WTC11 (cell line): ENCODE measurements around the gene PCGF3. TPM values are rescaled to one million over a fixed set of nuclear protein-coding genes. Genes with fewer than 3 reads are reported as not detected.

Source experiments
- ATAC-seq: fragments of 200-7000 bp; cut with Tn5 transposase; 2 replicates; pipeline ENCODE4 v1.10.0; 2021; ENCODE audit warnings: mild to moderate bottlenecking, moderate library complexity
- CTCF ChIA-PET: fragments of 300-600 bp; sonication (Branson Sonifier 250); formaldehyde crosslinking; loops from one replicate; lab custom pipeline; 2021; ENCODE audit warnings: antibody characterized with exemption; lab: Charles Lee
- POLR2A ChIA-PET: fragments of 350-600 bp; sonication (Branson Sonifier 250); formaldehyde crosslinking; loops from one replicate; lab custom pipeline; 2021; ENCODE audit warnings: antibody characterized with exemption; lab: Charles Lee
- DNase-seq: peaks from one replicate; pipeline ENCODE4 v3.0.0; 2021; ENCODE audit warnings: low spot score
- H3K27ac Mint-ChIP-seq: 2 replicates; pipeline ENCODE4 v1.8.0; 2021; ENCODE audit warnings: mixed read lengths
- H3K27me3 Mint-ChIP-seq: 2 replicates; pipeline ENCODE4 v1.8.0; 2021; ENCODE audit warnings: low read depth, mild to moderate bottlenecking, moderate library complexity, mixed read lengths
- H3K36me3 Mint-ChIP-seq: 2 replicates; pipeline ENCODE4 v1.8.0; 2021; ENCODE audit warnings: mixed read lengths
- H3K4me1 Mint-ChIP-seq: 2 replicates; pipeline ENCODE4 v1.8.0; 2022; ENCODE audit warnings: mixed read lengths
- H3K4me3 Mint-ChIP-seq: 2 replicates; pipeline ENCODE4 v1.8.0; 2021; ENCODE audit warnings: mild to moderate bottlenecking, moderate library complexity, mixed read lengths
- H3K9me3 Mint-ChIP-seq: 2 replicates; pipeline ENCODE4 v1.8.0; 2021; ENCODE audit warnings: mixed read lengths
- CBFB ChIP-seq: sonication (generic); formaldehyde crosslinking; IDR thresholded peaks from 2 replicates; pipeline ENCODE4 v1.8.1; 2022; ENCODE audit warnings: mild to moderate bottlenecking, low read depth, missing genetic modification reagents
- EMX1 ChIP-seq: fragments of 250-450 bp; sonication (Bioruptor Pico); IDR thresholded peaks from 2 replicates; pipeline ENCODE4 v1.8.0; 2021; ENCODE audit warnings: mild to moderate bottlenecking
- FOXK1 ChIP-seq: sonication (generic); formaldehyde crosslinking; IDR thresholded peaks from 2 replicates; pipeline ENCODE4 v1.8.0; 2022; ENCODE audit warnings: mild to moderate bottlenecking, moderate library complexity, missing genetic modification reagents
- FOXP4 ChIP-seq: sonication (generic); formaldehyde crosslinking; IDR thresholded peaks from 2 replicates; pipeline ENCODE4 v1.8.0; 2022; ENCODE audit warnings: mild to moderate bottlenecking, missing genetic modification reagents
- GRHL2 ChIP-seq: fragments of 250-450 bp; sonication (Bioruptor Pico); IDR thresholded peaks from 2 replicates; pipeline ENCODE4 v1.8.0; 2022; ENCODE audit warnings: mild to moderate bottlenecking, moderate library complexity; ENCODE audit not compliant: insufficient replicate concordance, severe bottlenecking
- HMGA2 ChIP-seq: fragments of 250-450 bp; sonication (Bioruptor Pico); IDR thresholded peaks from 2 replicates; pipeline ENCODE4 v1.4.0; 2021; ENCODE audit warnings: mild to moderate bottlenecking, moderate library complexity
- HMGXB4 ChIP-seq: sonication (generic); formaldehyde crosslinking; IDR thresholded peaks from 2 replicates; pipeline ENCODE4 v1.8.1; 2023; ENCODE audit warnings: mild to moderate bottlenecking, moderate library complexity, missing genetic modification reagents
- JAZF1 ChIP-seq: fragments of 250-450 bp; sonication (Bioruptor Pico); IDR thresholded peaks from 2 replicates; pipeline ENCODE4 v1.9.0; 2021; ENCODE audit warnings: moderate library complexity, mild to moderate bottlenecking, inconsistent platforms
- NR3C1 ChIP-seq: sonication (generic); formaldehyde crosslinking; conservative IDR thresholded peaks from 2 replicates; pipeline ENCODE4 v1.8.1; 2023; ENCODE audit warnings: low read depth, mild to moderate bottlenecking, missing genetic modification reagents
- SP1 ChIP-seq: sonication (generic); formaldehyde crosslinking; conservative IDR thresholded peaks from 2 replicates; pipeline ENCODE4 v1.8.1; 2022; ENCODE audit warnings: missing genetic modification reagents
- TP53 ChIP-seq: sonication (generic); formaldehyde crosslinking; IDR thresholded peaks from 2 replicates; pipeline ENCODE4 v1.8.1; 2023; ENCODE audit warnings: mild to moderate bottlenecking, missing genetic modification reagents
- USF2 ChIP-seq: sonication (generic); formaldehyde crosslinking; IDR thresholded peaks from 2 replicates; pipeline ENCODE4 v1.8.1; 2023; ENCODE audit warnings: mild to moderate bottlenecking, missing genetic modification reagents, moderate library complexity
- ZBTB21 ChIP-seq: sonication (generic); formaldehyde crosslinking; IDR thresholded peaks from 2 replicates; pipeline ENCODE4 v1.8.1; 2023; ENCODE audit warnings: mild to moderate bottlenecking, missing genetic modification reagents, borderline replicate concordance
- ZNF138 ChIP-seq: sonication (generic); formaldehyde crosslinking; conservative IDR thresholded peaks from 2 replicates; pipeline ENCODE4 v1.8.1; 2022; ENCODE audit warnings: mild to moderate bottlenecking, moderate library complexity, missing genetic modification reagents
- ZNF232 ChIP-seq: sonication (generic); formaldehyde crosslinking; IDR thresholded peaks from 2 replicates; pipeline ENCODE4 v1.8.0; 2022; ENCODE audit warnings: mild to moderate bottlenecking, missing genetic modification reagents
- ZNF317 ChIP-seq: sonication (generic); formaldehyde crosslinking; IDR thresholded peaks from 2 replicates; pipeline ENCODE4 v1.8.1; 2023; ENCODE audit warnings: low read depth, mild to moderate bottlenecking, moderate library complexity, missing genetic modification reagents, borderline replicate concordance
- total RNA-seq: library from RNA; stranded (reverse); gene quantifications from 3 replicates; pipeline ENCODE4 v1.2.3, GENCODE V29; 2021
- TF ChIP-seq, protein P1 (sequence below): fragments of 250-450 bp; sonication (Bioruptor Pico); IDR thresholded peaks from 2 replicates; pipeline ENCODE4 v1.9.0; 2021; ENCODE audit warnings: mild to moderate bottlenecking
- TF ChIP-seq, protein P2 (sequence below): sonication (generic); formaldehyde crosslinking; IDR thresholded peaks from 2 replicates; pipeline ENCODE4 v1.8.0; 2023; ENCODE audit warnings: missing genetic modification reagents, mild to moderate bottlenecking, borderline replicate concordance

PCGF3 gene
- total RNA-seq, 1 experiment from 2014 or later, result 65.7 TPM

DNA sequence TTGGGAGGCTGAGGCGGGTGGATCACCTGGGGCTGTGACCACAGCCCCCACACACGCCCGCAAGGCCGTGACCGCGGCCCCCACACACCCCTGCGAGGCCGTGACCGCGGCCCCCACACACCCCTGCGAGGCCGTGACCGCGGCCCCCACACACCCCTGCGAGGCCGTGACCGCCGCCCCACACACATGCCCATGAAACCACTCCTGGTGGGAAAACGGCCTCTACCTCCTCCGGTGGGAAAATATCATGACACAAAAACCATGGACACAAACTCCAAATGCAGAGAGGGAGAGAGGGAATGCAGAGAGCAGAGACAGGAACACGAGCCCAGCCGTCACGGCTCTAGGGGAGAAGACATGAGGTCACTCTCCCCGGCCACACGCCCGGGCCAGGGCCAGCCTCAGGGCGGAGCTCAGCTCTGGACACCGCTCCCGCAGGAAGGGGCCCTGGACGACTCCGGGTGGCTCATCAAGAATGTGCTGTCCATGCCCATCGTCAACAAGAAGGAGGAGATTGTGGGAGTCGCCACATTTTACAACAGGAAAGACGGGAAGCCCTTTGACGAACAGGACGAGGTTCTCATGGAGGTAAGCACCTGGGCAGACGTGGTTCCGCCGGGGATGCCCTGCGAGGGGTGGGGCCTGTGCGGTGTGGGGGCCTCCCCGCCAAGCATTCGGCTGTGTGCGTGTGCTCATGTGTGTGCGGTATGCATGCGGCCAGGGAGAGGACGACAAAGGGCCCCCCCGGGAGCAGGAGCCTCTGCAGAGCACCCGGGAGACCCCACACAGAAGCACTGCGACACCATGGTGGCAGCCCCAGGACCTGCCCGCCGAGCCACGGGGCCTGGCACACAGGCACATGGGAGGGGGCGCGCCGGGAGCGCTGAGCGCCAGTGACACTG is 48.9 kb upstream of the PCGF3 start (continued):
- TF ChIP-seq FOXP4 (no peak), ZNF317 (no peak), ZBTB21 (CRISPR knock-in tag) (no peak), JAZF1 (no peak), ZNF232 (CRISPR knock-in tag) (no peak)
- TF ChIP-seq, protein P1, sequence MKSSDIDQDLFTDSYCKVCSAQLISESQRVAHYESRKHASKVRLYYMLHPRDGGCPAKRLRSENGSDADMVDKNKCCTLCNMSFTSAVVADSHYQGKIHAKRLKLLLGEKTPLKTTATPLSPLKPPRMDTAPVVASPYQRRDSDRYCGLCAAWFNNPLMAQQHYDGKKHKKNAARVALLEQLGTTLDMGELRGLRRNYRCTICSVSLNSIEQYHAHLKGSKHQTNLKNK, result no peak

- H3K27me3 Mint-ChIP-seq, result 0 out of 2 replicates have a peak, but pooled peaks cover 3% of the 10 kb centered on the region
- ChIA-PET POLR2A (no interaction called here), CTCF (interaction anchor here (1.4 kb wide), 1 partner anchor 27 kb away, joined by 3 read pairs; no protein-coding TSS in a partner anchor)
- H3K36me3 Mint-ChIP-seq, result peaks cover 4% of the 10 kb centered on the region
- ATAC-seq, result no peak
- no peaks in the 10 kb centered on the region for H3K4me1 Mint-ChIP-seq
- peaks cover 9% of the 10 kb centered on the region; the same call in 1 of the 2 replicates for H3K9me3 Mint-ChIP-seq
- no peak for DNase-seq
- TF ChIP-seq TP53 (CRISPR knock-in tag) (no peak), USF2 (CRISPR knock-in tag) (no peak), FOXP4 (no peak), NR3C1 (no peak), SP1 (CRISPR knock-in tag) (no peak)
- H3K27ac Mint-ChIP-seq, result no peak overlapping the region
- no peak overlapping the region for H3K4me3 Mint-ChIP-seq
These were observed 48.2 kb upstream of the PCGF3 start for GRCh38 chr4:657338-657833.

- no peaks in the 10 kb centered on the region for H3K4me1 Mint-ChIP-seq
- 0 out of 2 replicates have a peak, but pooled peaks cover 3% of the 10 kb centered on the region for H3K27me3 Mint-ChIP-seq
- TF ChIP-seq ZNF138 (CRISPR knock-in tag) (no peak), FOXK1 (no peak), HMGA2 (CRISPR knock-in tag) (no peak), EMX1 (CRISPR knock-in tag) (no peak), GRHL2 (CRISPR knock-in tag) (no peak), HMGXB4 (CRISPR knock-in tag) (no peak), CBFB (no peak)
- TF ChIP-seq, protein P2, sequence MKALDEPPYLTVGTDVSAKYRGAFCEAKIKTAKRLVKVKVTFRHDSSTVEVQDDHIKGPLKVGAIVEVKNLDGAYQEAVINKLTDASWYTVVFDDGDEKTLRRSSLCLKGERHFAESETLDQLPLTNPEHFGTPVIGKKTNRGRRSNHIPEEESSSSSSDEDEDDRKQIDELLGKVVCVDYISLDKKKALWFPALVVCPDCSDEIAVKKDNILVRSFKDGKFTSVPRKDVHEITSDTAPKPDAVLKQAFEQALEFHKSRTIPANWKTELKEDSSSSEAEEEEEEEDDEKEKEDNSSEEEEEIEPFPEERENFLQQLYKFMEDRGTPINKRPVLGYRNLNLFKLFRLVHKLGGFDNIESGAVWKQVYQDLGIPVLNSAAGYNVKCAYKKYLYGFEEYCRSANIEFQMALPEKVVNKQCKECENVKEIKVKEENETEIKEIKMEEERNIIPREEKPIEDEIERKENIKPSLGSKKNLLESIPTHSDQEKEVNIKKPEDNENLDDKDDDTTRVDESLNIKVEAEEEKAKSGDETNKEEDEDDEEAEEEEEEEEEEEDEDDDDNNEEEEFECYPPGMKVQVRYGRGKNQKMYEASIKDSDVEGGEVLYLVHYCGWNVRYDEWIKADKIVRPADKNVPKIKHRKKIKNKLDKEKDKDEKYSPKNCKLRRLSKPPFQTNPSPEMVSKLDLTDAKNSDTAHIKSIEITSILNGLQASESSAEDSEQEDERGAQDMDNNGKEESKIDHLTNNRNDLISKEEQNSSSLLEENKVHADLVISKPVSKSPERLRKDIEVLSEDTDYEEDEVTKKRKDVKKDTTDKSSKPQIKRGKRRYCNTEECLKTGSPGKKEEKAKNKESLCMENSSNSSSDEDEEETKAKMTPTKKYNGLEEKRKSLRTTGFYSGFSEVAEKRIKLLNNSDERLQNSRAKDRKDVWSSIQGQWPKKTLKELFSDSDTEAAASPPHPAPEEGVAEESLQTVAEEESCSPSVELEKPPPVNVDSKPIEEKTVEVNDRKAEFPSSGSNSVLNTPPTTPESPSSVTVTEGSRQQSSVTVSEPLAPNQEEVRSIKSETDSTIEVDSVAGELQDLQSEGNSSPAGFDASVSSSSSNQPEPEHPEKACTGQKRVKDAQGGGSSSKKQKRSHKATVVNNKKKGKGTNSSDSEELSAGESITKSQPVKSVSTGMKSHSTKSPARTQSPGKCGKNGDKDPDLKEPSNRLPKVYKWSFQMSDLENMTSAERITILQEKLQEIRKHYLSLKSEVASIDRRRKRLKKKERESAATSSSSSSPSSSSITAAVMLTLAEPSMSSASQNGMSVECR (CRISPR knock-in tag), result no peak
These were observed 47.6 kb upstream of the PCGF3 start for GRCh38 chr4:657834-658667.

More at GRCh38 chr4:657834-658667, 47.6 kb upstream of the PCGF3 start:
- H3K36me3 Mint-ChIP-seq, result peaks cover 4% of the 10 kb centered on the region
- peaks cover 9% of the 10 kb centered on the region; the same call in 1 of the 2 replicates for H3K9me3 Mint-ChIP-seq
- no peak overlapping the region for H3K27ac Mint-ChIP-seq
- no peak overlapping the region for H3K4me3 Mint-ChIP-seq
- DNase-seq (no peak), ATAC-seq (no peak)
- ChIA-PET CTCF (no interaction called here), POLR2A (no interaction called here)
